ENCODE measurements around the gene OSBPL10.
"Not testable (repeated sequence)": the region's sequence is repeated elsewhere in the genome, so short reads cannot be mapped to it uniquely, and the experiment has no call there.

The OSBPL10 gene

DNA sequence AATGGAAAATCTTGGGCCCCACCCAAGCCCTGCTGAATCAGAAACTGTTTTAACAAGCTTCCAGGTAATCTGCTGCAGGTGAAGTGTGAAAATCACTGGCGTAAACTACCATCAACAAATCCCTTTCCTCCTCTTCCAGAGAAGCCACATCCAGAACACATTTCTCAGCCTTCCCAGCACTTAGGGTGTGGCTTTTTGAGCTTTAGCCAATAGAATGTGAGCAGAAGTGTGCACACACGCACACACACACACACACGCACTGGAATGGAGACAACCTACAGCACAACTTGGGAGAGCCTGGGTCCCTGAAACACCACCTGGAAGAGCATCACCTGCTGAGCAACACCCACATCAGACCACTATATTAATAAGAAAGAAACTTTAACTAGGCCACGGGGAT is 98.6 kb downstream of the OSBPL10 start:
- no peak for DNase-seq

- no peak for DNase-seq
These were observed 100.5 kb downstream of the OSBPL10 start for GRCh38 chr3:31880482-31881078.

- no peak for DNase-seq
These were observed 101.0 kb downstream of the OSBPL10 start for GRCh38 chr3:31880020-31880419.

DNA sequence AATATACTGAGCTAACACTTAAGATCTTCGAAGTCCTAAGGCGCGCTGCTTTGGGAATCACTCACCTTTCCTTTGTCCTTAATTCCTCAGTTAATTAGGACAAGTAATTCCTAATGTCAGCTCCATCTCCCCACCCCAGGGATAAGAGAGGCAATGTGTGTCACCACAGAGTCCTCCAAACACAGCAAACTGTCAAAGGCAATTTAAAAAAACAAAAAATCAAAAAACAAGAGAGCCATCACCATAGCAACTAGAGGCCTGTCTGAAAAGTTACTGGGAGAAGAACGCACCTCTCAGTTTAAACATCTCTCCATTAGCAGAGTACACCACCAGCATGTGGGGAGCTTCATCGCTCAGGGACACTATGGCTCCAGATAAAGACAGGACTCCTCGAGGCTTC is 101.7 kb downstream of the OSBPL10 start:
- no peak for DNase-seq

- DNase-seq, result no peak
These were observed 102.7 kb downstream of the OSBPL10 start for GRCh38 chr3:31878231-31878838.

GRCh38 chr3:31876331-31876730 is 104.7 kb downstream of the OSBPL10 start:
- DNase-seq, result no peak

DNA sequence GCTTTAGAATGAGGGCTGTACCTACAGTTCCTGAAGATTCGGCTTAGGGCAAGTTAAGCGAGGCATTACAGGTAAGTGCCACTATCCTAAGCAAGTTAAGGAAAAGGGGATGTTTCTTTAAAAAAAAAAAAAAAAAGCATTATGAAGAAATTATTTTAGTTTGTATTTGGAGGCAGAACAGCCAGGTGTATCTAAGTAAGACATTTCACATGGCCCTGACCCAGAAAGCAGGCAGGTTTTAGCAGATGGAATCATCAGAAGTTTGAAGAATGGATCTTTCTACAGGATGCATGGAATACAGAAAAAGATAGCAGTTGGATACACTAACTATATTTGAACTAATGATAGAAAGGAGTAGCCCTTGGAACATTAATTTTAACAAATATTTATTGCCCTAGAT is 105.6 kb downstream of the OSBPL10 start:
- no peak for DNase-seq

GRCh38 chr3:31873254-31873820 is 107.7 kb downstream of the OSBPL10 start:
- DNase-seq, result no peak

GRCh38 chr3:31871939-31872507 is 109.0 kb downstream of the OSBPL10 start:
- DNase-seq, result no peak

DNA sequence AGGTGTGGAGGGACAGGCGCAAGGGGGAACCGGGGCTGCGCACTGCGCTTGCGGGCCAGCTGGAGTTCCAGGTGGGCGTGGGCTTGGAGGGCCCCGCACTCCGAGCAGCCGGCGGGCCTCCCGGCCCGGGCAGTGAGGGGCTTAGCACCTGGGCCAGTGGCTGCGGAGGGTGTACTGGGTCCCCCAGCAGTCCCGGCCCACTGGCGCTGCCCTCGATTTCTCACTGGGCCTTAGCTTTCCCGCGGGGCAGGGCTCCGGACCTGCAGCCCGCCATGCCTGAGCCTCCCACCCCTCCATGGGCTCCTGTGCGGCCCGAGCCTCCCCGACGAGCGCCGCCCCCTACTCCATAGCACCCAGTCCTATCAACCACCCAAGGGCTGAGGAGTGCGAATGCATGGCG is 111.0 kb downstream of the OSBPL10 start:
- DNase-seq, result not testable (repeated sequence)

GRCh38 chr3:31868236-31868635 is 112.8 kb downstream of the OSBPL10 start:
- no peak for DNase-seq

DNA sequence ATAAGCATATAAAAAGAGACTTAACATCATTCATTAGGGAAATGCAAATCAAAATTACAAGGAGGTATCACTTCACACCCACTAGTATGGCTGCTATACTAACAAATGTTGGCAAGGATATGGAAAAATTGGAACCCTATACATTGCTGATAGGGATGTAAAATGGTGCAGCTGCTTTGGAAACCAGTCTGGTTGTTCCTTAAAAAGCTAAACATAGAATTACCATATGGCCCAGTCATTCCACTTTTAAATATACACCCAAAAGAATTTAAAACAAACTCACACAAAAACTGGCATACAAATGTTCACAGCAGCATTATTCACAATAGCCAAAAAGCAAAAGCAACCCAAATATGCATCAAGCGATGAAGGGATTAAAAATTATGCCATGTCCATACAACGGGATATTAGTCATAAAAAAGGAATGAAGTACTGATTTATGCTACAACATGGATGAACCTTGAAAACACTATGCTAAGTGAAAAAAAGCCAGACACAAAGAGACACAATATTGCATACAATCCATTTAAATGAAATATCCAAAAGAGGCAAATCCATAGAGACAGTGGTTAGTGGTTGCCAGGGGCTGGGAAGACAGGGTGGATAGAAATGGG is 118.3 kb downstream of the OSBPL10 start:
- no peak for DNase-seq

DNA sequence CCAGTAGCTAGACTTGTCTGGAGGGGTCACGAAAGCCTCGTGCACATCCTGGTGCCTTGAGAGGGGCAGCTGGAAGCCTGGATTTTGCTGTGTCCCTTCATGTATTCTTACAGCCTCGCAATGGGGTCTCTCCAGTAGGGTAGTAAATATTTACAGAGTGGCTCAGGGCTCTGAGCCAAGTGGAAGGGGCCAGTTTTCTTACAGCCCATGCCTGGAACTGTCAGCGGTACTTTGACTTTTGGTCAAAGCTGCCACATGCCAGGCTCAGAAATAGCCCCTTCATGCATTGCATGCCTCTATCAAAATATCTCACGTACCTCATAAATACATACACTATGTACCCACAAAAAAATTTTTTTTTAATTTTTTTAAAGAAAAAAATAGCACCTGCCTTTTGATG is 119.2 kb downstream of the OSBPL10 start:
- DNase-seq, result no peak

DNA sequence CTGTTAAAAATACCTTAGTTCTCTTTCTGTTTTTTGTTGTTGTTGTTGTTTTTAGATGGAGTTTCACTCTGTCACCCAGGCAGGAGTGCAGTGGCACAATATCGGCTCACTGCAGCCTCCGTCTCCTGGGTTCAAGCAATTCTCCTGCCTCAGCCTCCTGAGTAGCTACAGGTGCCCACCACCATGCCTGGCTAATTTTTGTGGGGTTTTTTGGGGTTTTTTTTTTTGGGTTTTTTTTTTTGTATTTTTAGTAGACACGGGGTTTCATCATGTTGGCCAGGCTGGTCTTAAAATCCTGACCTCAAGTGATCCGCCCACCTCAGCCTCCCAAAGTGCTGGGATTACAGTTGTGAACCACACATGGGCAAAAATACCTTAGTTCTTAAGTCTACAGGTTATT is 120.4 kb downstream of the OSBPL10 start:
- not testable (repeated sequence) for DNase-seq

GRCh38 chr3:31859245-31859644 is 121.8 kb downstream of the OSBPL10 start:
- DNase-seq, result no peak

DNA sequence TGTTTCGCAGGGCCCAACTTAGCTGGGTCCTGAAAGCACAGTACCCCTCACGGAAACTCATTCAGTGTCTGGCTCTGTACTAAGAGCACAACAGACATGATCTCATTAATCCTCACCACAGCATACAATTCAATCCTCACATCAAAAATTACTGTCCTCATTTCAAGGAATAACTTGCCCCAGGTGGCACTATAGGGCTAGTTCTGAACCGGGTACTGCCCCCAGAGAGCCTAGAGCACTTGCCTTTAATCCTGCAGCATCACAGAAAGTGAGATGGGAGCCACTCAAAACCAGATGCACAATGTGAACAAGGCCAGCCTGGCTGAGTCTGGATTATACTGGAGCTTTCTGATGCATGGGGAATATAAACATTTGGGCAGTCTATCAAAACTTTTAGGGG is 122.6 kb downstream of the OSBPL10 start:
- DNase-seq, result no peak

DNA sequence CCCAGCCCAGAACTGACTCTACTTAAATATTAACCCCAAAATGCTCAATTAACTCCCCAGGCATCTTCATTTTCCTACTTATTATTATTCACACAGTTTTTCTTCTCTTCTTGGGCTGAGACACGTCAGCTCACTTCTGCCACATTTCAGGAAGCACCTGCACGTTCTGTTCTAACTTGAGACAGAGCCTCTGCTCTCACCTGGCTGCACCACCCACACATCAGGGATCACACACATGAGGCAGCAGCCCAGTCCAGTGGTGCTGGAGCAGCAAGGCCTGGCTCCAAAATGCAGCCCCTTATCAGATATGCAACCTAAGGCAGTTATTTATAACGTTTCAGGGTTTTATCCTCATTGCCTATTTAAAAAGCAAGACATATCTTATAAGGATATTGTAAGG is 127.5 kb downstream of the OSBPL10 start:
- no peak for DNase-seq

DNA sequence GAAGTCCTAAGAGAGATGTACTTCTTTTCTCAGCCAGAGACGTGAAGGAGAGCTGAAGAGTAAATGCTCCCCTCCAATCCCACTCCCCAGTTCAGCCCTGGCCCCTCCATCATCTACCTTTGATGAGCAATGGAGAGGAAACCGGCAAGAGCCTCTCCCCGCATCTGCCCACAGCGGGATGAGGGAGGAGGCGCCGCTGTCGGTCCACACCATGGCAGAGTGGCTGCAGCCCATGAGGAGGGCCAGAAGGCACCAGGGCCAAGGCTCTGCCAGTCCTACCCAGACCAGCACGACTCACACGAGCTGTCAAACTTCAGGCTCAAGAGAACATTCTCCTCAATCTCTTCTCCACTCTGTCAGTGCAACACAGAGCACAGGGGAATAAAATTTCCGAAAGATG is 129.8 kb downstream of the OSBPL10 start:
- no peak for DNase-seq

GRCh38 chr3:31848911-31849310 is 132.2 kb downstream of the OSBPL10 start:
- no peak for DNase-seq

DNA sequence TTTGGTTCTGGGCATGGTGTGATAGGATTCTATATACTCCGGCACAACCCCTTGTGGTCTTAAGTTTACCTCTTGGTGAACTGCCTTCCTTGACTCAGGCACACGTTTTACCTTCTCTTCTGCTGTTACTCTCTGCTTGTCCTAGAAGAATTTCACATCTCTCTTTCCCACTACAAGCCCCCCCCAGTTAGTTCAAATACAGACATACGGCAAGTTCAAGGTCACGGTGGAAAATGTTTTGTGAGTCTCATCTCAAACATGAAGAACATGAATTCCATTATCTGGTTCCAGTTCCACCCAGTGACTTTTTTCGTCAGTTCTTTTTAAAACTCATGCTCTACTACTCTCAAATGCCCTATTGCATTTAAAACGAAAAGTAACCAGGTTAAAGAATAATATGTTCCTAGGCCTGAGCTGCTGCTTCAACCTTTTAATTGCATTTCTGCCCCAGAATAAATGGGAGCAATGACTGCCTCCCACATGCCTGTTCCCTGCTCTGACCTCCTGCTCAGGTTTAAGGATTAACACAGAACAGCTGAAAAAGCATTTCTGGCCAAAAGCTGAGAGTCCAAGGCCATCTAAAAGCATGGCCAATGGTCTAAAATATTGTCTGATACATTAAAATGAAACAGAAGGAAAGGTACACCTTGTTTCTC is 132.8 kb downstream of the OSBPL10 start:
- no peak for DNase-seq

GRCh38 chr3:31847760-31848159 is 133.3 kb downstream of the OSBPL10 start:
- DNase-seq, result no peak

- no peak for DNase-seq
These were observed 139.5 kb downstream of the OSBPL10 start for GRCh38 chr3:31841515-31841914.

GRCh38 chr3:31840252-31840651 is 140.8 kb downstream of the OSBPL10 start:
- DNase-seq, result no peak
